HG02798 (cell line): ENCODE results near the gene PAAF1.

ENCODE experiments used
- ATAC-seq: cut with Tn5 transposase; IDR thresholded peaks from one replicate; pipeline ENCODE4 v1.9.1; 2021; ENCODE audit warnings: mild to moderate bottlenecking; ENCODE audit not compliant: unreplicated experiment, poor library complexity

The PAAF1 gene

GRCh38 chr11:73944085-73944484 lies 67.3 kb downstream of the PAAF1 start:
- no peak for ATAC-seq

GRCh38 chr11:73944901-73945300 lies 68.1 kb downstream of the PAAF1 start:
- ATAC-seq, result no peak

GRCh38 chr11:73945396-73945795 lies 68.6 kb downstream of the PAAF1 start:
- no peak for ATAC-seq

GRCh38 chr11:73946798-73947458 lies 70.1 kb downstream of the PAAF1 start:
- ATAC-seq, result no peak

- no peak for ATAC-seq
Measured at GRCh38 chr11:73949246-73949645, 72.4 kb downstream of the PAAF1 start.

GRCh38 chr11:73949912-73950311 lies 73.1 kb downstream of the PAAF1 start:
- ATAC-seq, result no peak

- ATAC-seq, result peak; percentile 87
Measured at GRCh38 chr11:73950869-73951710, 74.3 kb downstream of the PAAF1 start, which contains the start of gene DNAJB13. Gene DNAJB13 (plus strand): TSS chr11:73951026. CDS start chr11:73951070, 44 bp downstream.

GRCh38 chr11:73951797-73952196 lies 75.0 kb downstream of the PAAF1 start:
- ATAC-seq, result no peak

GRCh38 chr11:73956876-73957653 lies 80.3 kb downstream of the PAAF1 start:
- no peak for ATAC-seq

GRCh38 chr11:73957654-73958361 lies 81.0 kb downstream of the PAAF1 start:
- no peak for ATAC-seq

- no peak for ATAC-seq
Measured at GRCh38 chr11:73958521-73959141, 81.8 kb downstream of the PAAF1 start.

- no peak for ATAC-seq
Measured at GRCh38 chr11:73961321-73961720, 84.5 kb downstream of the PAAF1 start.

GRCh38 chr11:73962101-73962705 lies 85.4 kb downstream of the PAAF1 start:
- ATAC-seq, result no peak

GRCh38 chr11:73963861-73964260 lies 87.1 kb downstream of the PAAF1 start:
- no peak for ATAC-seq

GRCh38 chr11:73965076-73965763 lies 88.4 kb downstream of the PAAF1 start:
- ATAC-seq, result no peak

GRCh38 chr11:73965764-73966121 lies 88.9 kb downstream of the PAAF1 start:
- no peak for ATAC-seq

- ATAC-seq, result no peak
Measured at GRCh38 chr11:73968356-73968966, 91.7 kb downstream of the PAAF1 start.

- no peak for ATAC-seq
Measured at GRCh38 chr11:73969091-73969490, 92.3 kb downstream of the PAAF1 start.
